GM18870 (cell line): ENCODE measurements around the gene FAM222B.
A peak's percentile ranks its signal among the peaks of the same experiment; 100 is the strongest.
"Not testable (repeated sequence)": the region's sequence is repeated elsewhere in the genome, so short reads cannot be mapped to it uniquely, and the experiment has no call there.

Experiments used
- ATAC-seq: cut with Tn5 transposase; IDR thresholded peaks from one replicate; pipeline ENCODE4 v1.9.1; 2021; ENCODE audit warnings: moderate library complexity; ENCODE audit not compliant: unreplicated experiment

FAM222B gene

DNA sequence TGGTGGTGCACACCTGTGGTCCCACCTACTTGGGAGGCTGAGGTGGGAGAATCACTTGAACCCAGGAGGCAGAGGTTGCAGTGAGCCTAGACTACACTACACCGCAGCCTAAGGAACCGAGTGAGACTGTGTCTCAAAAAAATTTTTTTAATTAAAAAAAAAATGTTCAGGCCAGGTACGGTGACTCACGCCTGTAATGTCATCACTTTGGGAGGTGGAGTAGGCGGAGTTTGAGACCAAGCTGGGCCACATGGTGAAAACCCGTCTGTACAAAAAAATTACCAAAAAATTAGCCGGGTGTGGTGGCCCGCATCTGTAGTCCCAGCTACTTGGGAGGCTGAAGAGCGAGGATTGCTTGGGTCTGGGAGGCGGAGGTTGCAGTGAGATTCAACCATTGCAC is 3.6 kb upstream of the FAM222B start:
- no peak for ATAC-seq

DNA sequence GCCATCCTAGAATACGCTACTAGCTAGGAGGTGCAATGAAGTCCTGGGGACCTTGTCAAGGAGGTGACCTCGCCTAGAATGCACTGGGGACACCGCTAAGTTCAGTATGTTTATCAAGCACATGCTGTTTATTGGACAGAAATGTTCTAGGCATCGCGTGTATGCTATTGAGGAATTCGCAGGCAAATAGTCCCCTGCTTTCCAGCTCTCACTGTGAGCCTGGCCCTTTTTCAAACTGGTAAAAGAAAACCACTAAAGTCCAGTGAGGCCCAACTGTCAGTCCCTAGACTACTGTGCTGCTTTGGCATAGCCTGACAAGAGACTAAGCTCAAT is 1.2 kb upstream of the FAM222B start:
- no peak for ATAC-seq

DNA sequence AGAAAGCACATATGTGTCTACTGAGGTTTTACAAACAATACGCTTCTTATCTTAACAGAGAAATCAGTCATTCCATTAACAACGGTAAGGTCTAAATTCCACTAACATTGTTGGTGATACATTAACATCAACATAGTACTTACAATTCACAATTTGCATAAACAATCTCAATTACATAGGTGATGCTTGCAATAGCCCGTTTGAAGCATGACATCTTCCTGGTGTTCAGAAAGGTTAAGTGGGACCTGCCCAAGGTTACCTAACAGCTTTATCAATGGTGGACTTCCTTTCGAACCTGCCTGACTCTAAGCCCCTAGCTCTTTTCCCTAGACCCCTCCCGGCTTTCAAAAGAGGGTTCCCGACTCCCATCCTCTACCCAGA is 699 bp downstream of the FAM222B start:
- no peak for ATAC-seq

DNA sequence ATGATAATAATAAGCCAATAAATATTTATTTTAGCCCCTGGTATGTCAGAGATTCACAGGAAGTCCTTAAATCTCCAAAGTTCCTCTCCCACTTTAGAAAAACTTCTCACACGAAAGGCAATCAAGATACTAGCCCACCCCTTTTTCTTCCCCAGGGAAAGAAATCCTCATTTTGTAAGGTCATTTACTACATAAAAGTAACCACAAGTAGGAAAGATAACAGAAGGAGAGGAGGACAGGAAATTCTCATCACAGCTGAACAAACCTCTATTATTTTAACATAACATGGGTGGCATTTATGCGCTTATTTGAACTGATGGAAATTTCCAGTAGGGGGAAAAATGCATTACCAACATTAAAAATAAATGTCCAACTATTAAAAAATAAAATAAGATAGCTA is 3.4 kb downstream of the FAM222B start:
- no peak for ATAC-seq

DNA sequence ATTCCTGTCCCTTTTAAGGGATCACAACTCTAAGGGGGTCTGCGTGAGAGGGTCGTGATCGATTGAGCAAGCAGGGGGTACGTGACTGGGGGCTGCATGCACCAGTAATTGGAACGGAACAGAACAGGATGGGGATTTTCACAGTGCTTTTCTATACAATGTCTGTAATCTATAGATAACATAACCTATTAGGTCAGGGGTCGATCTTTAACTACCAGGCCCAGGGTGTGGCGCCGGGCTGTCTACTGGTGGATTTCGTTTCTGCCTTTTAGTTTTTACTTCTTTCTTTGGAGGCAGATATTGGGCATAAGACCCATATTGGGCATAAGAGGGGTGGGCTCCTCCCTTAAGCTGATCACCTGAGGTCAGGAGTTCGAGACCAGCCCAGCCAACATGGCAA is 6.0 kb downstream of the FAM222B start:
- not testable (repeated sequence) for ATAC-seq

DNA sequence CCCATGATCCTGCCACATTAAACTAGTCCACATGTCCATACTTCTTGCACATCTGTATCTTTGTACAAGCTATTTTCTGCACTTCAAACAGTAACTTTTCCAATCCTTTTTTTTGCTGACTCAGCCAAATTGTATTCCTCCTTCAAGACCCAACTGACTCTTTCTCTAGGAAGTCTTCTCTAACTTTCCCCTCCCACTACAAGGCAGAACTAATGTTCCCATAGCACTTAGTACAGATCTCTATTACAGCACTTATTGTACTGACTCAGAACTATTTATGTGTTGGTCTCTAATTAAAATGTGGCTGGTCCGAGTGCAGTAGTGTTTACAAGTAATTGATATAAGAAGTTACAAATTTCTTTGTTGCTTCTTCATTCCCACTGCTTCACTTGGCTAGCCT is 8.2 kb downstream of the FAM222B start:
- ATAC-seq = no peak

DNA sequence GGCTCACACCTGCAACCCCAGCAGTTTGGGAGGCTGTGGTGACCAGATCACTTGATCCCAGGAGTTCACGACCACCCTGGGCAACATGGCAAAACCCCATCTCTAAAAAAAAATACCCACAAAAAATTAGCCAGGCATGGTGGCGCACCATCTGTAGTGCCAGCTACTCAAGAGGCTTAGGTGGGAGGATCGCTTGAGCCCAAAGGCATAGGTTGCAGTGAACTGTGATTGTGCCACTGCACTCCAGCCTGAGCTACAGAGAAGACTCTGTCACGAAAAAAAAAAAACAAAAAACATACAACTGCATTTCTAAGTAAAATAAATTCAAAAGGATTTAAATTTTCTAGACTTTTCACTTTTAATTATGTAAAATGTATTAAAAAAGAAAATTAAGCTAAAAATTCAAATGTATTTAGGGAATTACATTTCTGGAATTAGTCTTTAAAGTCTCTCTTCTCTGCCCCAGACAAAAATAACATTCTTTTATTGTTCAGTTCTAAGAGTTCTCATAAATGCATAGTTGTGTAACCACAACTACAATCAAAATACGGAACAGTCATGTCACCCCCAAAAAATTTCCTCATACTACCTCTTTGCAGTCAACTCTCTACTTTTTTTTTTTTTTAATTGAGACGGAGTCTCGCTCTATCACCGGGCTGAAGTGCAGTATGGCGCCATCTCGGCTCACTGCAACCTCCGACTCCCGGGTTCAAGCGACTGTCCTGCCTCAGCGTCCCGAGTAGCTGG is 14.1 kb downstream of the FAM222B start:
- no peak for ATAC-seq

DNA sequence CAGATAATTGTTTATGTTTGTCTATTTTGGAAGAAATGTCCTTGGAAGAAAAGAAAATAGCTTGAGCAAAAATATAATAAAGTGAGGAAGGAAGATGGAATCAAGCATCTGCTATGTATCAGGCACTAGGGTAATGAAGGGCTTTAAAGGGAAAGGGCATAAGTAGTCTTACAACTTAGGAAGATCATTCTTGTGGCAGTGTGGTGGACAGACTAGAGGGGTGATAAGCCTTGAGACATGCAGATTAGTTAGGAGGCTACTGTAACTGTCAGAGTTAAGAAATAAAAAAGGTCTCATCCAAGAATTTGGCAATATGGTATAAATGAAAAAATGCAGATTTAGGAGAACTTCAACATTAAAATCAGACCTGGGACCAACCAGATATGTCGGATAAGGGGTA is 14.9 kb downstream of the FAM222B start:
- no peak for ATAC-seq

DNA sequence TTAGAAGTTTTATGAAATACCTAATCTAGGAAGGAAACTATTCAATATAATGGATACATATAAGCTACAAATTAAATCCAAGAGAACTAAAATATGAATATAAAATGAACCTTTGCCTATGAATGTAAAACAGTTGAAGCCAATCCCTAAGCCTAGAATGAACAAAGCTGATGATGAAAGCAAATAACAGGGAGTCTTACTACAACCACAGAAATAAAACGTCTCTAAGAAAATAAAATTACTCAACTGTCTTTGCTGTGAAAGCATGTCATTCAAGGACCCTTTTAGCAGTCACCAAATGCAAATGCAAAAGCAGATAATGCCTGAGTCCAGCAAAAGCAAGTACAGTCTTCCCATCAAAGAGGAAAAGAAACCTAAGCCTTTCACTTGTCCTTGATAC is 23.0 kb downstream of the FAM222B start:
- no peak for ATAC-seq

DNA sequence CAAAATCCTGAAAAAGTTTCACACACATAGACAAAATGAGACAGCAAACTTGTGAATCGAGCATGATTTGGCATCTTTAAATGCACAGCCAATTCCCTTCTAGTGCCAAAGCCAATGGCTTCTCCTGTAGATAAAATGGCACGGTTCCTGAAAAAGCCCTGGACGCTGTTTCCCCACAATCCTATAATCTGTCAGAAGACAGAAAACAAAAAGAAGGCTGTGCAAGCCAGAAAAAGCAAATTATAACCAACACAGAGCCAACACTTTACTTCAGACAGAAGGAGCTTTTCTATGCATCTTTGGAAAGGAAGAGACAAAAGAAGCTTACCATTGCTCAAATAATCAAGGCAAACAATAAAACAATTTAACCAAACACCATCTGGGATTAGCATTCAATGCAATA is 23.8 kb downstream of the FAM222B start:
- no peak for ATAC-seq

DNA sequence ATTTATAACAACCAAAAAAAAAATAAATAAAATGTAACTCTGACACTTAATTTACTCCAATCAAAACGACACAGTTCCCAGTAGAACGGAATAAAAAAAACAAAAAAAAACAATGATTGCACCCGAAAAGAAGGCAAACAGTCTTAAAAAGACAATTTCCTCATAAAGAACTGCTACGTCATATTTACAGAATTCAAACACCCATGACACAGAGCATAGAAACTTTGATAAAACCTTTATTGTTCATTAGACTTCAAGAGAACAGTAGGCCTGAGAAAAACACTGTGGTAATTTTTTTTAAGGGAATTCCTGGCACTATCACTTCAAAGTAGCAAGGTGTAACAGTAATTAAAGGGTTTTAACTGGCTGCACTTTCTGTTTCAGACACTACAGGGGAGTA is 26.1 kb downstream of the FAM222B start:
- no peak for ATAC-seq

DNA sequence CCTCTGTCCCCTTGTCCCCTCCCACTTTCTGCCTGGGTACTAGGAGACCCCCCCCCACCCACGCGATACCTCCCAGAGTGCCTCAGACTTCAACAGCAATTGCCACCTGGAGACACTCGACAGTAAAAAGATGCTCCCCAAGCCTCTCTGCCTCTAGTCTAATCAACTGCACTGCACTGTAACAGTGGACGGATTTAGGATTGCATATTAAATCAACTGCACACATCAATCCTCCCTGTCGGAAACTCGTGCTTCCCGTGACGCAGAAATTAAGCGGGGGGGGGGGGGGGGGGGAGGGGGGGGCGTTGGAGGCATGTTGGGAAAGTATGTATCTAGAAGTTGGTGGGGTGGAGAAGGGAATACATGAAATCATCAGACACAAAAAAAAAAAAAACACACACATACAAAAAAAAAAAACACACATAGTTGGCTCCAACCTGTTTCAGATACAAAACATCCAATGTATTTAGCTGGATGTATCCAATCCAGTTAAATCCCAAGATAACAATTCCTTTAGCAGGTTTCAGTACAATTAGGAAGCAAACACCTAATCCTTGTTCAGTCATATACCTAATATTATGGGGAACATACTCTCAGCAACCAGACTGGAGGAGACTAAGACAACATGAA is 29.7 kb downstream of the FAM222B start:
- ATAC-seq = peak; percentile 9

DNA sequence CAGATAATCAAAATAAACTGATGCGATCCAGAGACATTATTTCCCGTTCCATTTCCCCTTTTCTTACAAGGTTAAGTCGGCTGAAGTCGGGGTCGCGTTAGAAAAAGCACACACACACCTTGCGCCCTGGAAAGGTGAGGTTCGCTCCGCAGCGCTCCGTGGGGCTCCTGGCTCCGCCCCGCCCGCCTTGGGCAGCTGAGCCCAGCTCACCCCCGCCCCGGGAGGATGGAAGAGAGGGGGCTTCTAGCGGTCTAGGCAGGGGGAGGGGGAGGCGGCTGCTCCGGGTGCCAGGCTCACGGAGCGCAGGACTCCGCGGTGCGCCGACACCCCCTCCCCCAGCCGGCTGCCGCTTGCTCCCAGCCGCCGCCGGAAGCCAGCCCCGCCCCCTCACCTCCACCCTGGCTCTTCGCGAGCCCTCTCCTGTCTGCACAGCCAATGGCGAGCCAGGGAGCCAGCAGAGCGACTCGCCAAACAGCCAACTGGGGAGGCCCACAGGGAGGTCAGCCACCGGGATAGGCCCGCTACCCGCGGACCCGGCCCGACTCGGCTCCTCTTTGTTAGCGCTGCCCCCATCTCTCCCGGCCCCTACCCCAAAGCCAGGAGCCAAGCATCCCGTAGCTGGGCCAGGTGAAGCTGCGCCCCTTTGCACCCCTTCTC is 30.4 kb downstream of the FAM222B start:
- ATAC-seq = peak; percentile 81

DNA sequence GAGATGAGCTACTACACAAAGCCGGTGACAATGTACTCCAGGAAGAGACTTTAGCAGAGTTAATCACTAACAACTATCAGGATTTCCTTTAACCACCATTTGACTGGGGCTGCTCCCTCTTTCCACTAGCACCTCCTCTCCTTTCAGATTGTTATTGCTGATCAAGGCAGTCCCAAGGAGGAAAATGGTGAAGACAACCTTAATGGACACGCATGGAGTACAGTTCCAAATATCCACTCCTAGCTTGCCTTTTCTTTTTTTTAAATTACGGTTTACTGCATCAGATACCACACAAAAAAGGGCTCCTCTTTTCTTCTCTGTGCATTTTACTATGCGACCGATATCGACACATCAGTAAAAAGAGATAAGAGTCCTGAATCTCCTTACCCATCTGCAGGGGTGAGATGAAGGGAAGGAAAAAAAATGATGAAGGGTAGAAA is 30.9 kb downstream of the FAM222B start:
- ATAC-seq = no peak

DNA sequence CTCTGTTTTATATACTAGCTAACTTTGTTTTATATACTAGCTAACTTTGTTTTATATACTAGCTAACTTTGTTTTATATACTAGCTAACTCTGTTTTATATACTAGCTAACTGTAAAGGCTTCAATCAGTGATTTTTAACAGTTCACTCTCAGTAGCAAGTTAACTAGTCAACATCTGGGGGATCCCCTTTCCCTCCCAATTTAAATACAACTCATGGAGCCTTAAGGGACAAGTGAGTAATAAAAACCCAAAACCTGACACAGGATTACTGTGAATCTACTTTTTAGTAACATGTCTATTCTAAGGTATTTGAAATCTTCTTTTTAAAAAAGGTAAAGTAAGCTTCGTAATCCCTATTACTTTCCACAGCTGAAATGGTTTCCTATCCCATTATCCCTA is 32.2 kb downstream of the FAM222B start:
- ATAC-seq = no peak

DNA sequence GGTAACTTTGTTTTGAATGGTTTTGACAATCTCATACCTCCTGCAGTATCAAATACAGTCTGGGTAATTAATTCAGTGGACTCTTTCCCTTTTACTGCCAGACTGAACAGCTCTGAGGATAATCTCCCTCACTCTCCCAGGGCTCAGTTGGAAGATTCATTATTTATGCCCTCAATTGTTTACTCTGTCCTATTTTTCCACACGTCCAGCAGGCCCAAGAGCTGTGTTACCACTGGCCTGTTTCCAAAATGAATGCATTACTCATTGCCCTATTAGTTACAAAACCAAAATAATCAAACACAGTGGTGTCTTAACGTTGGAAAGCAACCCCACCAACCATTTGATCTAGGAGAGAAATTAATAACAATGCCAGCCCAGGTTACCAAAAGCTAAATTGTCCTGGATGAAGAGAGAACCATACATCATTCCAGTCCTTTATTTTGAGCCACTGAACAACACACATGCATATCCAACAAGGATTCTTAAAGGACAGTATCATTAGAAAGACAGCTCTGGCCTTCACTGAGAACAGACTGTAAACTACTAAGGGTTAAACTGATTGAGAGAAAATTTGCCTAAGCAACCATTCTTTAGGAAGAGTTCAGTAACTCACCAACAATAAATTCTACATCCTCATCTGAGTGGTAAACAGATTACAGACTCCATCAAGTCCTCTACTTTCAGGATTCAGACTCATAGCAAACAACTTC is 34.5 kb downstream of the FAM222B start:
- no peak for ATAC-seq

DNA sequence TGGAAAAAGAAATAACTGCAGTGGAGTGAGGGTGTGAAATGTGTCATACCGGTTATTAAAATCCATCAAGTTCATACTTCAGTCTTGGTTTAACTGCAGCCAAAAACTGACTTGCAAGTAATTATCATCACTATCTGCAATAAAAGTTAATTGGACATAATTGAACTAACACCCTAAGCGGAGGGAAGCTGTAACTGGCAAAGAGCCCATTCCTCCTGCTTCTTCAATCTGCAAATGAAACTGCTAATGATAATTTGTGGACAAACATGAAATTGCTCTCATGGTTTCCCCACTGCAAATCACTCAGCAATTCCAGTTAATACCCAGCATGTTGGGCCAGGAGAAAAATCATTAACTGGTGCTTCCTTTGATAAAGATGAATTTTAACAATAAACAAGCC is 46.5 kb downstream of the FAM222B start:
- ATAC-seq = no peak

DNA sequence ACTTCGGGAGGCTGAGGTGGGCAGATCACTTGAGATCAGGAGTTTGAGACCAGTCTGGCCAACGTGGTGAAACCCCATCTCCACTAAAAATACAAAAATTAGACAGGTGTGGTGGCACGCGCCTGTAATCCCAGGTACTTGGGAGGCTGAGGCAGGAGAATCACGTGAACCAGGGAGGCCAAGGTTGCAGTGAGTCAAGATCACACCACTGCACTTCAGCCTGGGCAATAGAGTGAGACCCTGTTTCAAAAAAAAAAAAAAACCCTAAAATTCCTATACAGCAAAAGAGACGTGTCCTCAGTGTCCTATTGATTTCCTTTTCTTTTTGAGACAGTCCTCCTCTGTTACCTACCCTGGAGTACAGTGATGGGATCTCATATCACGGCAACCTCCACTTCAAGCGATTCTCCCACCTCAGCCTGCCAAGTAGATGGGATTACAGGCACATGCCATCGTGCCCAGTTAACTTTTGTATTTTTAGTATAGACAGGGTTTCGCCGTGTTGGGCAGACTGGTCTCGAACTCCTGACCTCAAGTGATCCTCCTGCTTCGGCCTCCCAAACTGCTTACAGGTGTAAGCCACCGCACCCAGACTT is 47.6 kb downstream of the FAM222B start:
- ATAC-seq = not testable (repeated sequence)

DNA sequence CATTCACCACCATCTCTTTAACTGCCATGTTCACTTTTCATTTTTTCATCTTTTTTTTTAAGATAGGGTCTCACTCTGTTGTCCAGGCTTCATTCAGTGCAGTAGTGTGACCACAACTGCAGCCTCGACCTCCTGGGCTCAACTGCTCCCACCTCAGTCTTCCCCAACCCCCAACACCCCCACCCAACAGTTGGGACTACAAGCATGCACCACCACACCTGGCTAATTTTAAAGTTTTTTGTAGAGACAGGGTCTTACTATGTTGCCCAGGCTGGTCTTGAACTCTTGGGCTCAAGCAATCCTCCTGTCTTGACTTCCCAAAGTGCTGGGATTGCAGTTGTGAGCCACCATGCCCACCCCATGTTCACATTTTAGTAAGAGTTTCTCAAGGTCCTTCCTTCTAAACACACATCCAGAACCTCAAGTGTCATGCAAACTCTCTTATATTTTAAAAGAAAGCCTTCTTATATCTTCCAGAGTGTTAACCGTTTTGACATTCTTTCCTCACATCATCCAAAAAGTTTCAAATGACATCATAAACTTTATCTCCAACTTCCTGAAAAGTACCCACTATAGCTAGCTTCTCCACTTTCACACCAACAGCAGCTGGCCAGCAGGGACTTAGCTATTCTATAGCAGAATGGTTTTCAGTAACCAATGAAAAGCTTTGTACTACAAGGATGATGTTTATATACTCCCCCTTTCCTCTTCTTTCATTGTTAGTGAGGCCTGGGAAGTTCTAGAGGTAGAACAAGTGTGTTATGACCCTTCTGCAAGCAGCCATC is 49.5 kb downstream of the FAM222B start:
- ATAC-seq = no peak

DNA sequence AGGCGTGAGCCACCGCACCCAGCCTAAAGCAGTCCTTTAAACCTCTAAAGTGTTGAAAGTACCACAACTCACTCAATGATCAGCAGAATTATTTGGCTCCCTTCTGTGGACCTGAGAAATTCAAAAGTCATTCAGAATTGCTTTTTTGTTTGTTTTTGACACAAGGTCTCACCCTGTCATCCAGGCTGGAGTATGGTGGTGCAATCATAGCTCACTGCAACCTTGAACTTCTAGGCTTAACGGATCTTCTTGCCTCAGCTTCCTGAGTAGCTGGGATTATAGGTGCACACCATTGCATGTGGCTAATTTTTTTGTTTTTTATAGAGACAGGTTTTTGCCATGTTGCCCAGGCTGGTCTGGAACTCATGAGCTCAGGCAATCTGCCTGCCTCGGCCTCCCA is 54.5 kb downstream of the FAM222B start:
- no peak for ATAC-seq

DNA sequence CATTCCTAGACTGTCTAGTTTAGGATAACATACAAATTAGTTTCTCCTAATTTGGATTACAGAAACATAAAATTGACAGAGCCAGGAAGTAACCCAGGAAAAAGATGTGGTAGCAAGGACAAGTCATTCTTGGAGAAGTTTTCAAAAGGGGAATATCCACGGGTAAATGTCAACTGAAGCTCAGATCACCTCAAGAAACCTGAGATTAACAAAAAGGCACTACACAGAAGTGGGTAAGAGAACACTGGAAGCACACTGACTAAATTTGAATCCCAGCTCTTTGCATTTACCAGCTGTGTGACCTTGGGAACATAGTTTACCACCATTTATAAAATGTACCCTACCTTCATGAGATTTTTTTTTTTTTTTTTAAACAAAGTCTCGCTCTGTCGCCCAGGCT is 59.4 kb downstream of the FAM222B start:
- no peak for ATAC-seq
